NCI-H1694 treated with DMSO at 0.1 percent for 48 hours (cell line): Measurements from ENCODE around the gene TAPBP.
A peak's percentile ranks its signal among the peaks of the same experiment; 100 is the strongest.
"Not testable (repeated sequence)": the region's sequence is repeated elsewhere in the genome, so short reads cannot be mapped to it uniquely, and the experiment has no call there.

Source experiments
- DNase-seq: peaks from one replicate; lab custom pipeline; 2025; lab: John Stamatoyannopoulos, UW

Gene TAPBP

DNA sequence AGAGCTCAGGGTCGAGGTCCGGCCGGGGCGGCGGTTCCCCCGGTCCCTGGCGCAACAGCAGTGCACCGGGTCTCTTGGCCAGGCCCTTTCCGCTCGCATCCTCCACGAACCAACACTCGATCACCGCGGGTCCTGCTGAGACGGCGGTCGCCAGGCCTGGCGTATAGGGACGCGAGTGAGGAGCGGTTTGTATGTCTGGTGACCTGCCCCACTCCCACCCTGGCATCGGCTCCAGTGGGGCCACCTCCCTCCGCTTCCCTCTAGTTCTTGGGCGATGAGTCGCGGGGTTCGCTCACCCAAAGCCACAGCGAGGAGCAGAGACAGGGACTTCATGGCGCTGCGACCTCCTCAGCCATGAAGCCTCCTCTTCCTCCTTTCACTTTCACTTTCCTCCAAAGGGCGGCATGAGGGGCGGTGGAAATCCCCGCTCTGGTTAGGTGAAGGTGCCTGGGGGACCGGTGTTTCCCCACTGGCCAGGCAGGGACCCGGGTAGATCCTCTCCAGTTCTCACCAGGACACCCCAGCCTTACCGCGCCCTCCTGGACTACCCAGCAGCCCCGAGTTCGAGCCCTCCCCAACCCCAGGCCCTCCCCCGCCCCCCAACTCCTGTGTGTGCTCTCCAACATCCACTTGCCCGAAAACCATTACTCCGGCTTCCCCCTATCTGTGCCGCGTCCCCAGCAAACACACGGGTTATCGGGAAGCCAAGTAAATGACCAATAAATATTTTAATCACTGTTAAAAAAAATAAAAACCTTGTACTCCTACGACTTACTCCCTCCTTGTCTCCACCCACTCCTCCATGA lies at the start of gene TAPBP:
TSS of gene TAPBP (minus strand) at position 370 of the 806 bp plus-strand sequence. CDS start at position 333, 37 bp downstream.
- DNase-seq = no peak

DNA sequence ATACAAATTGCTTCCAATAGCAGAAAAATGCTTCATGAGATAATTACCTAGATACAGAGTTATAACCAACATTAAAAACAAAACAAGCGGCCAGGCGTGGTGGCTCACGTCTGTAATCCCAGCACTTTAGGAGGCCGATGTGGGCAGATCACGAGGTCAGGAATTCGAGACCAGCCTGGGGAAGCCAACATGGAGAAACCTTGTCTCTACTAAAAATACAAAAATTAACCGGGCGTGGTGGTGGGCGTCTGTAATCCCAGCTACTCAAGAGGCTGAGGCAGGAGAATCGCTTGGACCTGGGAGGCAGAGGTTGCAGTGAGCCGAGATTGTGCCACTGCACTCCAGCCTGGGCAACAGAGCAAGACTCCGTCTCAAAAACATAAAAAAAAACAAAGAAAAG lies 49.6 kb upstream of the TAPBP start:
- DNase-seq = not testable (repeated sequence)

DNA sequence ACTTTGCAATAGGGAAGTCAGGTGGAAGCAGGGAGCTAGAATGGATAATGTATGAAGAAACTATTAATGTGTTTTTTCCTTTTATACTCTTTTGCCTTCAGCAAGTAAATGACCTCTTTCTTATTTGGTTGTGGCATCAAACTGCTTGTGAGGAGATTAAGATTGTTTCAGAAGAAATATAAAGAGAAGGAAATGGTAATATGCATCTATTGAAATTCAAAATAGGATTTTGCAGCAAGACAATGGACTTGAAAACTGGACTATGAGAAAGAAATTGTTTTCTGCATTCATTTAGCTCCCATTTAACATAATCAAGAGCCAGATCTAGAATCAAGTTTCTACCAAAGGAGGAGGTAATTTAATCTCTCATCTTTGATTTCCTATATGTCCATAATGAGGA lies 45.5 kb upstream of the TAPBP start:
- no peak for DNase-seq

DNA sequence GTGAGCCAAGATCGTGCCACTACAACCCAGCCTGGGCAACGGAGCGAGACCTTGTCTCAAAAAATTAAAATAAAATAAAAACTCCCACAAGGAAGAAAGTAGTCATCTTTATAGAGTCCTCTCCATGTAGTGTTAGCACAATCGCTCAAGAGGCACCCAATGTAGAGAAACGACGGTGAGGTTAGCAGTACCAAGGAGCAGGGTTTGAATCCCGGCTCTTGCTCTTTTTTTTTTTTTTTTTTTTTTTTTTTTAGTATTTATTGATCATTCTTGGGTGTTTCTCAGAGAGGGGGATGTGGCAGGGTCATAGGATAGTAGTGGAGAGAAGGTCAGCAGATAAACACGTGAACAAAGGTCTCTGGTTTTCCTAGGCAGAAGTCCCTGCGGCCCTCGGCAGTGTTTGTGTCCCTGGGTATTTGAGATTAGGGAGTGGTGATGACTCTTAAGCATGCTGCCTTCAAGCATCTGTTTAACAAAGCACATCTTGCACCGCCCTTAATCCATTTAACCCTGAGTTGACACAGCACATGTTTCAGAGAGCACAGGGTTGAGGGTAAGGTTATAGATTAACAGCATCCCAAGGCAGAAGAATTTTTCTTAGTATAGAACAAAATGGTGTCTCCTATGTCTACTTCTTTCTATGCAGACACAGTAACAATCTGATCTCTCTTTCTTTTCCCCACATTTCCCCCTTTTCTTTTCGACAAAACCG lies 43.4 kb upstream of the TAPBP start:
- DNase-seq = not testable (repeated sequence)

DNA sequence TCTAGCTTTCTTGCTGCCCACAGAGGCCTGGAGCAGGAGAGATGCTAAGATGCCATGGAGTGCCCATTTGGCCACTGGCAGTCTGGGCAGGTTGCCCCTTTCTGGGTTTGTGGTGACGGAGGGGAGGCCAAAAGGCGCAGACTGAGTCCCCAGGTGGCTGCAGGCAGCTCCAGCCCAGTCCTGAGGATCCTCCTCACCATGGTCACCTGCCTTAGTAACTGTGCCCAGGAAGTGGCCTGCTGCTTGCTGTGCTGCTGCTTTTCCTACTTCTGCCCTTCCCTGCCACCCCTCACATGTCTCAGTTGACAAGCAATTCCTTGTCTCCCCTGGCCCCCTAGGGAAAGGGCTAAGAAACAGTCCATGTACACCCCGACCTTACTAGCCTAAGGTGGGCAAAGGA lies 42.4 kb upstream of the TAPBP start:
- DNase-seq = no peak

DNA sequence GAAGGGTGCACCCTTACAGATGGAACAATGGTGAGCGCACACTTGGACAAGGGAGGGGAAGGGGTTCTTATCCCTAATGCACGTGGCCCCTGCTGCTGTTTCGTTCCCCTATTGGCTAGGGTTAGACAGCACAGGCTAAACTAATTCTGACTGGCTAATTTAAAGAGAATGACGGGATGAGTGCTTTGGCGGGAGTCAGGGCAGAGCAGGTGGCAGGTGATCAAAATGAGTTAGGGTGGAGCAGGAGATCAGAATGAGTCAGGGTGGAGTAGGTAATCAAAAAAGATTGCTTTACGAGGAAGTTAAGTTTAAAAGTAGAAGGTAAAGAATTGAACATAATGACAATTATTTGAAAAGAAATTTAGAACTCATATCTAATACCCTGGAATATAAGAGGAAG lies 42.0 kb upstream of the TAPBP start:
- DNase-seq = not testable (repeated sequence)

DNA sequence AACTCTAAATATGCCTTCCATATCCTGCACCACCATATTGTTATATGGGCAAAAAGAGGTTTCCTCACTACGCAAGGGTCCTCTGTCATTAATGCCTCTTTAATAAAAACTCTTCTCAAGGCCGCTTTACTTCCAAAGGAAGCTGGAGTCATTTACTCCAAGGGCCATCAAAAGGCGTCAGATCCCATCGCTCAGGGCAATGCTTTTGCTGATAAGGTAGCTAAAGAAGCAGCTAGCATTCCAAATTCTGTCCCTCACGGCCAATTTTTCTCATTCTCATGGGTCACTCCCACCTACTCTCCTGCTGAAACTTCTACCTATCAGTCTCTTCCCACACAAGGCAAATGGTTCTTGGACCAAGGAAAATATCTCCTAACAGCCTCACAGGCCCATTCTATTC lies 33.9 kb upstream of the TAPBP start:
- no peak for DNase-seq

DNA sequence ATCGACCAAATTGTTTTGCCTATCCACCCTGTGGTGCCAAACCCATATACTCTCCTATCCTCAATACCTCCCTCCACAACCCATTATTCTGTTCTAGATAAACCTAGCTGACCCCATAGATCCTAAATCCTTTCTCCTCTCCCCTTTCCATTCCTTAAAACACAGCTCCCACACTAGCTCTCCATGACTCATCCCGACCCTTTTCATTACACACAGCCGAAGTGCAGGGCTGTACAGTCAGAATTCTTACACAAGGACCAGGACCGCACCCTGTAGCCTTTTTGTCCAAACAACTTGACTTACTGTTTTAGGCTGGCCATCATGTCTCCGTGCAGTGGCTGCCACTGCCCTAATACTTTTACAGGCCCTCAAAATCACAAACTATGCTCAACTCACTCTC lies 33.1 kb upstream of the TAPBP start:
- not testable (repeated sequence) for DNase-seq

DNA sequence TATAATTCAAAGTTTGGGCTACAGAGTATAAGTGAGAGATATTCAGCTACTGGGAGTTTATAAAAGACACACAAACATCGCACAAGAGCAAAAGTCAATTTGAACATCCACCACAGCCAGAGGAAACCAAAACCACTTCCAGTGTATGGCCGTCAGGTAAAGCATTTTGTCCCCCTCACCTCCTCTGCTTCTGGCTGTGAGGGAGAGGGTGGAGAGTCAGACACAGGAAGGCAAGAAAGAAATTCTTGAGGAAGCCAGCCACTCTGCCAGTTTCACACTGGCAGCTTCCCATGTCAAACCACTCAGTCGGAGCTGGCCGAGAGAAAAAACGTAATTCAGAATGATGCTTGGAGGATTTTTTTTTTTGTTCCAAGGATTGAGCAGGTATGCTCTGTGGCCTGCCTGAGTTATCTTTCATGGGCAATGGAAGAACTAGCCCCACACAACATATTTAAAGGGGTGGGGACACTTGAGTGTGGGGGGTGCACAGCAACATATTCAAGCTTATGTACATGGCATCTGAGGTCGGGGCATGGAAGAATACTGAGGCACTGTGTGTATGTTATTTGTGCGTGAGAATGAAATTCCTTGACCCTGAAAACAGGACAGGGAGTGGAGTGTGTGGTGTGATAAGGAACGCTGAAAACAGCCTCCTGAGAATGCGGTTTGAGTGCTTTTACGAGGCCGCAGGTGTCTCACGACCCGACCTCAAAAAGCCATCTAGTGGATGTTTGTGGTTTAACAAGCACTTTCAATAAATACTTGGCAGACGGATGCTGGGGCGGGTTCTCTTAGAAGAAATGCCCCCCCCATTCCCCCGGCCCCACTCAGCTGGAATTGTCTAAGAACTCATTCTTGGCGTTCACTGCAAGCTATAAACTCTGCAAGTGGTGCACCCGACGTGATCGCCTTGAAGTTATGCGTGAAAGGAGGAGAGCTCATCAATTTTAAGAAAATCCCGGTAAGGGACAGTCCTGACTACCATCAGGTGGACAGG lies 31.1 kb upstream of the TAPBP start:
- DNase-seq = peak; percentile 33

DNA sequence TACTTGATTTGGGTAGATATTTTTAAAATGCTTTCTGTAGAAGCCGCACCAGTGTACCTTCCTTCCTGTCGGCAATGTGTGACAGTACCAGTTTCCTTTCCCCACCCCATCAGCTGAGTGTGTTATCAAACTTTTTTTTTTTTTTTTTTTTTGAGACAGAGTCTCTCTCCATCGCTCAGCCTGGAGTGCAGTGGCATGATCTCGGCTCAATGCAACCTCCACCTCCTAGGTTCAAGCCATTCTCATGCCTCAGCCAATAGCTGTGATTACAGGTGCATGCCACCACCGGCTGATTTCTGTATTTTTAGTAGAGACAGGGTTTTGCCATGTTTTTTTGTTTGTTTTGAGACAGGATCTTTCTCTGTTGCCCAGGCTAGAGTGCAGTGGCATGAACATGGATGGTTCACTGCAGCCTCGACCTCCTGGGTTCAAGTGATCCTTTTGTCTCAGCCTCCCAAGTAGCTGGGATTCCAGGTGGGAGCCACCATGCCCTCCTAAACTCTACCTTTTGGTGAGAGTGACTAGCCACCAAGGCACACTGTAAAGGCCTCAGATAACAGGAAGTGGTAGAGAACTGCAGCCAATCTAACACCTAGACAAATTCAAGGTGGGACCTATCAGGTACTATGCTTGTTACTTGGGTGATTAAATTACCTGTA lies 30.2 kb upstream of the TAPBP start:
- no peak for DNase-seq

DNA sequence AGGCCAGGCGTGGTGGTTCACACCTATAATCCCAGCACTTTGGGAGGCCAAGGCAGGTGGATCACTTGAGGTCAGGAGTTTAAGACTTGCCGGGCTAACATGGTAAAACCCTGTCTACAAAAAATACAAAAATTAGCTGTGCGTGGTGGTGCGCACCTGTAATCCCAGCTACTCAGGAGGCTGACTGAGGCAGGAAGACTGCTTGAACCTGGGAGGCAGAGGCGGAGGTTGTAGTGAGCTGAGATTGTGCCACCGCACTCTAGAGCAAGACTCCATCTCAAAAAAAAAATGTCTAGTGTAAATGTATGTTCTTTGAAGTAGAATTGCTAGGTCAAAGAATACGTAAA lies 29.7 kb upstream of the TAPBP start:
- DNase-seq = not testable (repeated sequence)

DNA sequence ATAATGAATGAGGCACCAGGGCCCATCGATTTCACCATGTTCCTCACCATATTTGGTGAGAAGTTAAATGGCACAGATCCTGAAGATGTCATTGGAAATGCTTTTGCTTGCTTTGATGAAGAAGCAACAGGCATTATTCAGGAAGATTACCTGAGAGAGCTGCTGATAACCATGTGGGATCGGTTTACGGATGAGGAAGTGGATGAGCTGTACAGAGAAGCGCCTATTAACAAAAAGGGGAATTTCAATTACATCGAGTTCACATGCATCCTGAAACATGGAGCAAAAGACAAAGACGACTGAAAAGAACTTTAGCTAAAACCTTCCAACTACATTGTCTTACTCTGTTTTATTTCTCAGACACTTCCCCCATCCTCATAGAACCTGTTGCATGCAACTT lies 25.3 kb upstream of the TAPBP start:
- DNase-seq = no peak

DNA sequence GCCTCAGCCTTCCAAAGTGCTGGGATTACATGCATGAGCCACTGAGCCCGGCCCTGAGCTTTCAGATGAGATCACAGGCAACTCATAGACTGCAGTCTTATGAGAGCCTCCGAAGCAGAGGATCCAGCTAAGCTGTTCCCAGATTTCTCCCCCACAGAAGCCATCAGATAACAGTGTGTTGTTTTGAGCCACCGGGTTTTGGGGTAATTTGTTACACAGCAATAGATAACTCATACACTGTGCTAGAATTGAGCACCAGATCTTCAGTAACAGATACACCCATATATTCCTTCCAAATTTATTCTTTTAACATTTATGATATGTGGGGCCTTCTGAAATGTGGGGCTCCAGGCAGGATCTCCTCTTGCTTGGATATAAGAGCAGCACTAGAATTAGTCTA lies 22.6 kb upstream of the TAPBP start:
- DNase-seq = no peak

DNA sequence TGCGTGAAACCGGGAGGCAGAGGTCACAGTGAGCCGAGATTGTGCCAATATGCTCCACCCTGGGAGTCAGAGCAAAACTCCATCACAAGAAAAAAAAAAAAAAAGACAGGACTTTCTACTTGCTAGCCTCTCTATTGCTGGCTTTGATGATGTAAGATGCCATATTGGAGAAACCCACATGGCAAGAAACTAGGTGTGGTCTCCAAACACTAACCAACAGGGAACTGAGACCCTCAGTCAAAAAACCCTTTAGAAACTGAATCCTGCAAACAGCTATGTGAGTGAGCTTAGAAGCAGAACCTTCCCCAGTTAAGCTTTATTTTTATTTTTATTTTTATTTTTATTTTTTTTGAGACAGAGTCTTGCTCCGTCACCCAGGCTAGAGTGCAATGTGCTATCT lies 22.0 kb upstream of the TAPBP start:
- DNase-seq = no peak

DNA sequence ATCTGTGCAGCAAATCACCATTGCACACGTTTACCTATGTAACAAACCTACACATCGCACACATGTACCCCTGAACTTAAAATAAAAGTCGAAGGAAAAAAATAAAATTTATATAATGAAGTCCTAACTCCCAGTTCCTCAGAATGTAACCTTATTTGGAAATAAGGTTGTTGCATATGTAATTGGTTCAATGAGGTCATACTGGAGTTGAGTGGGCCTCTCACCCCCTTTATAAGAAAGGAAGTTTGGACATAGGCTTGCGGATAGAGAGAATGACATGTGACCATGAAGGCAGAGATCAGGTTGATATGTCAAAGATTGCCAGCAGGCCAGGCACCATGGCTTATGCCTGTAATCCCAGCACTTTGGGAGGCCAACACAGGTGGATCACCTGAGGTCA lies 19.8 kb upstream of the TAPBP start:
- no peak for DNase-seq

DNA sequence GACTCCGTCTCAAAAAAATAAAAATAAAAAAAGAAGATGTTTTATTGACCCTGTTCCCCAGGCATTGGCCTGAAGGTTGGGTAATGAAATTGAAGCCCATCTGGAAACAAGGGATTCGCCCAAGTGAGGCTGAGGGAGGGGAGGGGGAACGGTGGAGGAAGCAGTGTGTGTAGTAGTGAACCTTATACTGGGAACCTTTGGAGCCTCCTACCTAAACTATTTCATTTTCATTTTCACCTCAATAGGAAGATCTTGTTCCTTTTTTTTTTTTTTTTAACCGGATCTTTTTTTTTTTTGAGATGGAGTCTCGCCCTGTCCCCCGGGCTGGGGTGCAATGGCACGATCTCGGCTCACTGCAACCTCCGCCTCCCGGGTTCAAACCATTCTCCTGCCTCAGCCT lies 16.9 kb upstream of the TAPBP start:
- DNase-seq = no peak

DNA sequence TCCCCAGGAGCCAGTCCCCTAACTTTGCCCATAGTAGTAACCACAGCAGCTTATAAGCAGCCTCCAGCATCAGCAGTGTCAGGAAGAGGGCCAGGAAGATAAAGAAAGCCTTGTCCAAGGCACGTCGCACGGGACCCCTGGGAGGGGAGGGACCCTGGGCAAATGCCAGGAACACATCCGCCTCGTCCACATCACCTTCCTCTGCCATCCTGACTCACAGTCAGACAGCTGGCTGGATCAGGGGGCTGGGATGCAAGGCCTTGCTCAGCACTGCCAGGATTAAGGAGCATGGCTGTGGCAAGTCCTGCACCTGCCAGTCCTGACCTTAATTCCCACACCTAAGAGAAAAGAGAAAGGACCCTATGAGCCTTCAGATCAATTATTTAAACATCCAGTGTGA lies 15.2 kb upstream of the TAPBP start:
- no peak for DNase-seq

DNA sequence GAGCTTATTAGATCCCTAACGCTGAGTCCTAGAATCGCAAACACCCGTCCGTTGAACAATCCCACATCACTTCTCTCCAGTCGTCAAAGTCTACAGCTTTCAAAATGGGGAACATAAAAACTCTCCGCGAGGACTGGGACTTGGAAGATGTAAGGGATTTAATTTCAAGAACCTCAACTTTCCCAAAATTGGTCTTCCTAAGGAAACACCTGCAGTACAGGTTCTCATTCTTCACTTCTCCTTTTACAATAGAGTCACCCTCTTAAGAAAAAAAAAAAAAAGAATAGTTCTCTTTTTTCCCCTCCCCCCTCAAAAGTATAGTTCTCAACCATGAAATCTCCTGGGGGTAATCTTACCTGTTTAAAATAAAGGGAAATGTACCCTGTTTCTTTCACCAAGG lies 10.2 kb upstream of the TAPBP start:
- no peak for DNase-seq

DNA sequence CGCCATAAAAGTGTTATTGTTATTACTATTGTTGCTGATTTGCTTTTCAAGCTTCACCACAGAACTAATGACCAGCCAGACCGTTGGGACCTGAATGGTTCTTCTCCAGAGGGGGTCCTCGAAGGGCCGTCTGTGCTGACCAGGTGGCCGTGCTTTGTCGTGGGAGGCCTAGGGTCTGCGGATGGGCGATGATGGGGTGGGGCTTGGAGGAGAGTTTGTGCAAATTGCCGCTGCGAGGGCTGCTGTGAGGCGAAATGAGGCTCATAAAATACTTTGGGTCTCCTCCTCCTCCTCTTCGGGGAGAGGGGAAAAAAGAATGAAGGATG lies 9.7 kb upstream of the TAPBP start:
- no peak for DNase-seq

DNA sequence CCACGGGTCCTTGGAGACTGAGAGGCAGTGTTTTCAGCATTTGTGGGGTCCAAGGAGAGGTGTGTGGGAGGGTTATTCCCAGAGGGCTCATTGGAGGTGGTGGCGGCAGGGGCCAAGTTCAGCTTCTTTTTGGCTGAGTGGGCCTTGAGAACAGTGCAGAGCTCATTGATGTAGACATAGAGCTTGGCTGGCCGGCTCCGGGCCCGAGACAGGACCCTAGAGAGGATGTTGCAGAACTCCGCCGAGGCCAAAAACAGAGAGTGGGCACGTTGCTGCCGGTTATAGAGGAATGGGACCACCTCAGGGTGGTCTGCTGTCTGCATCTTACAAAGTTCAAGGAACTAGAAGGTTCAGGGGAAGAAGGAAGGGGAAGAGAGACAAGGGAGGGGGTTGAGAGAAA lies 7.3 kb upstream of the TAPBP start:
- no peak for DNase-seq

DNA sequence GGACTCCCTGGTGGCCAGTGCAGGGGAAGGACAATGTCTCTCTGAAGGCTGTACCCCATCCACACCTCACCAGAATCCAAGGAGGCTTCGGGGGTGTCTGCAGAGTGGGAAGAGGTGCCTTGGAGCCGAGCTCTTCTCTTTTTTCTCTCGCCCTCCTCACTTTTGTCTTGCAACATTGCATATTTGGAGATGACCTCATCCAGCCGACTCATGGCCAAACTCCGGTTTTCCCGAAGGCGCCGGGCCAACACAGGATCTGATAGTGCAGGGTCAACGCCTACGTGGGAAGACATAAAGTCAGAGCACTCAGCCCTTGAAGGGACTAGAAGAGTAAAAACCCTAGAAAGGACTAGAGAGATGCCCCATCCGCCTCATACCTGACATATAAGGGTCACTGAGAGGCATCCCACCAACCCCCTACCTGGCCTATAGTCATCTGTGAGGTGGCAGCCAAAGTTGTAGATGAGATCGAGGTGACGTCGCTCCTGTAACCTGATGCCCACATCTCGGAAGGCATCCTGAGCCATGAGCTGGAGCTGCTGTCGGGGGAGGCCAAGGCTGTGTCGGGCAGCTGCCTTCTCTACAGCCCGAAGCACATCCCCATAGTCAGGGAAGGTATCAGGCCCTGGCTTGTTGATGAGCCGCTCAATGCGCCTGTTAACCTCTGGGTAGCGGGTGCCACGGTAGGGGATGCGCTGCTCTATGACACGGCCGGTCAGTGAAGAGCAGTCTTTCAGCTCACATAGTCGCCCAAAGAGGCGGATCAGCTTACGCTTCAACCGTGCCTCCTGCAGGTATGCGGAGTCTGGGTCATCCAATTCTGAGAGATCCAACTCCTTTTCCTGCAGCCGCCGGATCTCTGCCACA lies 6.7 kb upstream of the TAPBP start:
- no peak for DNase-seq
